GM12801 (cell line): ENCODE measurements around the gene WWC1.

ENCODE experiments used
- TF ChIP-seq, protein P1 (sequence below): IDR thresholded peaks from one replicate; pipeline ENCODE4 v1.5.1; 2011; ENCODE audit warnings: control low read depth; ENCODE audit not compliant: insufficient read length; ENCODE audit errors: extremely low read depth

WWC1 gene

GRCh38 chr5:168262042-168262743 is 29.3 kb upstream of the WWC1 start:
- TF ChIP-seq, protein P1, sequence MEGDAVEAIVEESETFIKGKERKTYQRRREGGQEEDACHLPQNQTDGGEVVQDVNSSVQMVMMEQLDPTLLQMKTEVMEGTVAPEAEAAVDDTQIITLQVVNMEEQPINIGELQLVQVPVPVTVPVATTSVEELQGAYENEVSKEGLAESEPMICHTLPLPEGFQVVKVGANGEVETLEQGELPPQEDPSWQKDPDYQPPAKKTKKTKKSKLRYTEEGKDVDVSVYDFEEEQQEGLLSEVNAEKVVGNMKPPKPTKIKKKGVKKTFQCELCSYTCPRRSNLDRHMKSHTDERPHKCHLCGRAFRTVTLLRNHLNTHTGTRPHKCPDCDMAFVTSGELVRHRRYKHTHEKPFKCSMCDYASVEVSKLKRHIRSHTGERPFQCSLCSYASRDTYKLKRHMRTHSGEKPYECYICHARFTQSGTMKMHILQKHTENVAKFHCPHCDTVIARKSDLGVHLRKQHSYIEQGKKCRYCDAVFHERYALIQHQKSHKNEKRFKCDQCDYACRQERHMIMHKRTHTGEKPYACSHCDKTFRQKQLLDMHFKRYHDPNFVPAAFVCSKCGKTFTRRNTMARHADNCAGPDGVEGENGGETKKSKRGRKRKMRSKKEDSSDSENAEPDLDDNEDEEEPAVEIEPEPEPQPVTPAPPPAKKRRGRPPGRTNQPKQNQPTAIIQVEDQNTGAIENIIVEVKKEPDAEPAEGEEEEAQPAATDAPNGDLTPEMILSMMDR = no peak

GRCh38 chr5:168263121-168263520 is 28.3 kb upstream of the WWC1 start:
- TF ChIP-seq, protein P1 = no peak

- TF ChIP-seq, protein P1 = no peak
Measured at GRCh38 chr5:168266016-168266415, 25.4 kb upstream of the WWC1 start.

- TF ChIP-seq, protein P1 = no peak
Measured at GRCh38 chr5:168268949-168269936, 22.2 kb upstream of the WWC1 start.

- TF ChIP-seq, protein P1 = no peak
Measured at GRCh38 chr5:168269937-168270330, 21.5 kb upstream of the WWC1 start.

DNA sequence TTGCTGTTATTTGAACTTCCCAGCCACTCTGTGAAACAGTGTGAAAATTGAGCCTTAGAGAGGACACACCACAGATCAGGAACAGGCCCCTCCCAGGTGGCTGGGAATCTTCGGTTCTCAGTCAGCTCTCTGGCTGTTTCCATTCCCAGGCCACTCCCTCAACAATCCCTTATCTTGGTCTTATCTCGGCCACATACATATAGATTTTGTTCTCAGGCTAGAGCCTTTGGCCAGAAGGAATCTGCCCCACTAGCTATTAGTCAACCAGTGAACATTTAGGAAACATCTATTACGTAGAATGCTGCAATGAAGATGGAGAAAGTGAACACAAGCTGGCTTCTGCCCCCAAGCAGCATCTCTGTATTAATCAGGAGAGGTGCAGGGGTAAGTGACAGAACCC is 21.0 kb upstream of the WWC1 start:
- TF ChIP-seq, protein P1 = no peak

- TF ChIP-seq, protein P1 = no peak
Measured at GRCh38 chr5:168273056-168273980, 18.1 kb upstream of the WWC1 start.
